Measurements from ENCODE around the gene HEPHL1. TPM values are rescaled to one million over a fixed set of nuclear protein-coding genes. Genes with fewer than 3 reads are reported as not detected.

HEPHL1 gene
- total and polyA plus RNA-seq, 7 donors = 0.01 TPM; not detected in 6

- H3K27ac ChIP-seq = no peak overlapping the region
- ATAC-seq (no peak), DNase-seq (no peak)
- 75 to 82% (median 81%) methylated on average over 8 of the region's 8 CpGs for WGBS, 3 donors
- TF ChIP-seq CTCF (IDR thresholded peaks at IDR 0.05) = no peak
- H3K4me3 ChIP-seq = no peak overlapping the region
- intact Hi-C loops (cut with DNase I) = no loop called here
- H3K4me1 ChIP-seq = no peaks in the 10 kb centered on the region
- H3K36me3 ChIP-seq (ENCODE audit: insufficient read depth in 1 of 2, low read depth in 1 of 2) = no peaks in the 10 kb centered on the region
- no peaks in the 10 kb centered on the region for H3K27me3 ChIP-seq (ENCODE audit: insufficient read depth in 3 of 3, low read length in 2 of 3)
- no peaks in the 10 kb centered on the region for H3K9me3 ChIP-seq
Measured at GRCh38 chr11:94032725-94033124, 11.6 kb downstream of the HEPHL1 start.

GRCh38 chr11:94034207-94034606 lies 13.1 kb downstream of the HEPHL1 start:
- no peak for DNase-seq

GRCh38 chr11:94036096-94036495 lies 14.9 kb downstream of the HEPHL1 start:
- Histone ChIP-seq H3K9me3 (no peaks in the 10 kb centered on the region), H3K4me1 (no peaks in the 10 kb centered on the region), H3K36me3 (ENCODE audit: insufficient read depth in 1 of 2, low read depth in 1 of 2) (no peaks in the 10 kb centered on the region), H3K27ac (no peak overlapping the region), H3K27me3 (ENCODE audit: insufficient read depth in 3 of 3, low read length in 2 of 3) (no peaks in the 10 kb centered on the region), H3K4me3 (no peak overlapping the region)
- DNase-seq = no peak
- no peak for ATAC-seq
- 83 to 87% (median 83%) methylated on average over 2 of the region's 2 CpGs for WGBS, 3 donors
- intact Hi-C loops (cut with DNase I) = no loop called here
- TF ChIP-seq CTCF (IDR thresholded peaks at IDR 0.05) = no peak

More at GRCh38 chr11:94034207-94034606, 13.1 kb downstream of the HEPHL1 start:
- no peaks in the 10 kb centered on the region for H3K27me3 ChIP-seq (ENCODE audit: insufficient read depth in 3 of 3, low read length in 2 of 3)
- no peaks in the 10 kb centered on the region for H3K9me3 ChIP-seq
- H3K27ac ChIP-seq = no peak overlapping the region
- TF ChIP-seq CTCF (IDR thresholded peaks at IDR 0.05) = no peak
- no peaks in the 10 kb centered on the region for H3K36me3 ChIP-seq (ENCODE audit: insufficient read depth in 1 of 2, low read depth in 1 of 2)
- 0 to 54% (median 47%) methylated on average over 1 of the region's 1 CpG for WGBS, 3 donors
- H3K4me1 ChIP-seq = no peaks in the 10 kb centered on the region
- intact Hi-C loops (cut with DNase I) = no loop called here
- no peak overlapping the region for H3K4me3 ChIP-seq
- no peak for ATAC-seq

- ATAC-seq = no peak
- 57 to 69% (median 67%) methylated on average over 3 of the region's 3 CpGs for WGBS, 3 donors
- Histone ChIP-seq H3K36me3 (ENCODE audit: insufficient read depth in 1 of 2, low read depth in 1 of 2) (no peaks in the 10 kb centered on the region), H3K4me1 (no peaks in the 10 kb centered on the region), H3K27me3 (ENCODE audit: insufficient read depth in 3 of 3, low read length in 2 of 3) (no peaks in the 10 kb centered on the region), H3K9me3 (no peaks in the 10 kb centered on the region), H3K4me3 (no peak overlapping the region), H3K27ac (no peak overlapping the region)
- intact Hi-C loops (cut with DNase I) = no loop called here
- no peak for DNase-seq
- no peak for TF ChIP-seq CTCF (IDR thresholded peaks at IDR 0.05)
Measured at GRCh38 chr11:94043241-94043640, 22.1 kb downstream of the HEPHL1 start.

- H3K9me3 ChIP-seq = no peaks in the 10 kb centered on the region
- no peaks in the 10 kb centered on the region for H3K36me3 ChIP-seq (ENCODE audit: insufficient read depth in 1 of 2, low read depth in 1 of 2)
- no peaks in the 10 kb centered on the region for H3K27me3 ChIP-seq (ENCODE audit: insufficient read depth in 3 of 3, low read length in 2 of 3)
- DNase-seq (no peak), ATAC-seq (no peak)
- H3K4me3 ChIP-seq = no peak overlapping the region
- 56 to 66% (median 57%) methylated on average over 1 of the region's 1 CpG for WGBS, 3 donors
- intact Hi-C loops (cut with DNase I) = no loop called here
- H3K4me1 ChIP-seq = no peaks in the 10 kb centered on the region
- no peak for TF ChIP-seq CTCF (IDR thresholded peaks at IDR 0.05)
- H3K27ac ChIP-seq = no peak overlapping the region
Measured at GRCh38 chr11:94046796-94047195, 25.6 kb downstream of the HEPHL1 start.
